ENCODE results near the gene TRDN.

TRDN gene

GRCh38 chr6:123393331-123393730, 243.4 kb downstream of the TRDN start:
- peak; percentile 9 for DNase-seq (ENCODE audit: low read depth)
- TF ChIP-seq CTCF (IDR thresholded peaks at IDR 0.05; ENCODE audit: insufficient read depth, low read depth, low read length, missing control alignments): peak; percentile 10
- H3K4me3 ChIP-seq (ENCODE audit: low read depth, low read length): no peak overlapping the region

- no peak overlapping the region for H3K4me3 ChIP-seq (ENCODE audit: low read depth, low read length)
- TF ChIP-seq CTCF (IDR thresholded peaks at IDR 0.05; ENCODE audit: insufficient read depth, low read depth, low read length, missing control alignments): no peak
- DNase-seq (ENCODE audit: low read depth): no peak
Measured at GRCh38 chr6:123383718-123384117, 253.0 kb downstream of the TRDN start.

- peak; percentile 6 for DNase-seq (ENCODE audit: low read depth)
- no peak overlapping the region for H3K4me3 ChIP-seq (ENCODE audit: low read depth, low read length)
- peak; percentile 11 for TF ChIP-seq CTCF (IDR thresholded peaks at IDR 0.05; ENCODE audit: insufficient read depth, low read depth, low read length, missing control alignments)
Measured at GRCh38 chr6:123380257-123380656, 256.5 kb downstream of the TRDN start.

- no peak for DNase-seq (ENCODE audit: low read depth)
- no peak overlapping the region for H3K4me3 ChIP-seq (ENCODE audit: low read depth, low read length)
- no peak for TF ChIP-seq CTCF (IDR thresholded peaks at IDR 0.05; ENCODE audit: insufficient read depth, low read depth, low read length, missing control alignments)
Measured at GRCh38 chr6:123372737-123373136, 264.0 kb downstream of the TRDN start.

- TF ChIP-seq CTCF (IDR thresholded peaks at IDR 0.05; ENCODE audit: insufficient read depth, low read depth, low read length, missing control alignments): no peak
- no peak for DNase-seq (ENCODE audit: low read depth)
- no peak overlapping the region for H3K4me3 ChIP-seq (ENCODE audit: low read depth, low read length)
Measured at GRCh38 chr6:123363912-123364311, 272.8 kb downstream of the TRDN start.

GRCh38 chr6:123360359-123360758, 276.4 kb downstream of the TRDN start:
- no peak for DNase-seq (ENCODE audit: low read depth)
- H3K4me3 ChIP-seq (ENCODE audit: low read depth, low read length): no peak overlapping the region
- TF ChIP-seq CTCF (IDR thresholded peaks at IDR 0.05; ENCODE audit: insufficient read depth, low read depth, low read length, missing control alignments): no peak

GRCh38 chr6:123352705-123353104, 284.0 kb downstream of the TRDN start:
- H3K4me3 ChIP-seq (ENCODE audit: low read depth, low read length): no peak overlapping the region
- TF ChIP-seq CTCF (IDR thresholded peaks at IDR 0.05; ENCODE audit: insufficient read depth, low read depth, low read length, missing control alignments): no peak
- DNase-seq (ENCODE audit: low read depth): no peak
